ENCODE results near the gene TEKT2.

TEKT2 gene

DNA sequence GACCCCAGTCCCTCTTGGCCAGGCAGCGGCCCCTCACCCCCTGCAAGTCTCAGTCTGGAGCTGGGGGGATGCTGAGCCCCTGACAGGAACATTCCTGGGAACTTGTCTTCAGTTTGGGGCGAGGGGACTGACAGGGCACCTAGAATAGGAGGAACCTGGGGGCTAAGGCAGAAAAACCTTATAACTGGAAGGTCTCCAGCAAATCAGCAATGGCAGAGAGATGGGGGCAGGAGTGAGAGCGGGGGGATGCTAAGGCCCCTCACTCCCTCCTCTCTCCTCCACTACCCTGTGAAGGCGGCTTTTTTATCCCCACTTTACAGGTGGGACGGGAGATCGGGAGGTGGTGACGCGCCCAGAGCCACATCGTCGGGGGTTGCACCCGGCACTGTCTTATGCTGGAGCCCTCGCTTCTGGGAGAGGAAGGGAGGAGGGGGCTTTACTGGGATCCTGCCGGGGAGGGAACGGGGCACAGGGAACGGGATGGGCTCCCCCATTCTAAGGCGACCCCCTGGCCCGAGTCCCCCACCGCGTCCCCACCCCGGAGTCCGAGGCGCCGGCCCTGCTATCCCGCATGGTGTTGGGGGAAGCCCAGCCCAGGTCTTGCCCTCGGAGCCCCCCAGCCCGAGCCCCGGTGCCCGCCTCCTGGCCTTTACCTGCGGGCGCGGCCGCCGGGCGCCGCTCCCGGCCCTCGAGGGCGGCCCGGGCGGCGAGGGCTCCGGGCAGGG, 40.7 kb downstream of the TEKT2 start:
- H3K4me3 ChIP-seq (ENCODE audit: low read depth, low read length): no peak overlapping the region
- TF ChIP-seq, protein P1, sequence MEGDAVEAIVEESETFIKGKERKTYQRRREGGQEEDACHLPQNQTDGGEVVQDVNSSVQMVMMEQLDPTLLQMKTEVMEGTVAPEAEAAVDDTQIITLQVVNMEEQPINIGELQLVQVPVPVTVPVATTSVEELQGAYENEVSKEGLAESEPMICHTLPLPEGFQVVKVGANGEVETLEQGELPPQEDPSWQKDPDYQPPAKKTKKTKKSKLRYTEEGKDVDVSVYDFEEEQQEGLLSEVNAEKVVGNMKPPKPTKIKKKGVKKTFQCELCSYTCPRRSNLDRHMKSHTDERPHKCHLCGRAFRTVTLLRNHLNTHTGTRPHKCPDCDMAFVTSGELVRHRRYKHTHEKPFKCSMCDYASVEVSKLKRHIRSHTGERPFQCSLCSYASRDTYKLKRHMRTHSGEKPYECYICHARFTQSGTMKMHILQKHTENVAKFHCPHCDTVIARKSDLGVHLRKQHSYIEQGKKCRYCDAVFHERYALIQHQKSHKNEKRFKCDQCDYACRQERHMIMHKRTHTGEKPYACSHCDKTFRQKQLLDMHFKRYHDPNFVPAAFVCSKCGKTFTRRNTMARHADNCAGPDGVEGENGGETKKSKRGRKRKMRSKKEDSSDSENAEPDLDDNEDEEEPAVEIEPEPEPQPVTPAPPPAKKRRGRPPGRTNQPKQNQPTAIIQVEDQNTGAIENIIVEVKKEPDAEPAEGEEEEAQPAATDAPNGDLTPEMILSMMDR (IDR thresholded peaks at IDR 0.05; ENCODE audit: low read depth, low read length): no peak

- H3K4me3 ChIP-seq (ENCODE audit: low read depth, low read length): 0 out of 2 replicates have a peak within 1 kb of the TSS, but pooled peaks have one; percentile 21
- TF ChIP-seq, protein P1 (IDR thresholded peaks at IDR 0.05; ENCODE audit: low read depth, low read length): no peak
These were observed 41.5 kb downstream of the TEKT2 start, which contains the start of gene COL8A2 for GRCh38 chr1:36125129-36125991. COL8A2 (minus strand) TSS chr1:36125222; CDS start chr1:36100242, 24,980 bp downstream.

- TF ChIP-seq, protein P1 (IDR thresholded peaks at IDR 0.05; ENCODE audit: low read depth, low read length): no peak
- no peak overlapping the region for H3K4me3 ChIP-seq (ENCODE audit: low read depth, low read length)
These were observed 42.3 kb downstream of the TEKT2 start for GRCh38 chr1:36126005-36126716.

DNA sequence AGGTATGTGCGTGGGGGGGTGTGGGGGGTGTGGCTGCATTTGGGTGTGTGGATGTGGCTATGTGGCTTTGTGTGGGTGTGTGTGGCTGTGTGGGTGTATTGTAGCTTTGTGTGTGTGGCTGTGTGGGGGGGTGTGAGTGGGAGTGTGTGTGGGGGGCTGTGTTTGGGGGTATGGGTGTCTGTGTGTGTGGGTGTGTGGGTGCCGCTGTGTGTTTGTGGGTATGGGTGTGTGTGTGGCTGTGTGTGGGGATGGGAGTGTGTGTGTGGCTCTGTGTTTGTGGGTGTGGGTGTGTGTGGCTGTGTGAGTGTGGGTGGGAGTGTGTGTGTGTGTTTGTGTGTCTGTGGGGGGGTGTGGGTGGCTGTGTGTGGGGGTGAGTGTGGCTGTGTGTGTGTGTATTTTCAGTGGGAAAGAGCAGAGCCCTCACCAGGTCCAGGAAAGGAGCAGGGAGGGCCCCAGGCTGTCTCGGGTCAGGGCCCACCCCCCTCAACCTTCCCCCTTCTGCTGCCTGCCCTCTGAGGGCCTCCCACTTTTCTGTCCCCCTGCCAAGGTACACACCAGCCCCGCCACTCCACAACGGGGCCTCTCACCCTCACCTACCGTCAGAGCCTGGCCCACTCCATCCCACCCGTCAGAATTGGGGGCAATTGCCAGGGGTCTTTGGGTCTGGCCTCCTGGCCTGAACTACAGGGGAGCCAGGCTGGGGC, 43.1 kb downstream of the TEKT2 start:
- no peak overlapping the region for H3K4me3 ChIP-seq (ENCODE audit: low read depth, low read length)
- TF ChIP-seq, protein P1 (IDR thresholded peaks at IDR 0.05; ENCODE audit: low read depth, low read length): no peak

GRCh38 chr1:36128126-36128904, 44.4 kb downstream of the TEKT2 start:
- TF ChIP-seq, protein P1 (IDR thresholded peaks at IDR 0.05; ENCODE audit: low read depth, low read length): no peak
- H3K4me3 ChIP-seq (ENCODE audit: low read depth, low read length): no peak overlapping the region

GRCh38 chr1:36128905-36129206, 45.0 kb downstream of the TEKT2 start:
- TF ChIP-seq, protein P1 (IDR thresholded peaks at IDR 0.05; ENCODE audit: low read depth, low read length): no peak
- H3K4me3 ChIP-seq (ENCODE audit: low read depth, low read length): no peak overlapping the region
